GM20000 (cell line): ENCODE data around the gene TEK.
"Not testable (repeated sequence)": the region's sequence is repeated elsewhere in the genome, so short reads cannot be mapped to it uniquely, and the experiment has no call there.

Source experiments
- DNase-seq: peaks from one replicate; pipeline ENCODE4 v3.0.0; 2012; ENCODE audit warnings: low spot score
- CTCF ChIP-seq: IDR thresholded peaks from 2 replicates; pipeline ENCODE4 v1.5.1; 2012; ENCODE audit warnings: mild to moderate bottlenecking, control low read depth; ENCODE audit errors: extremely low read depth, missing control alignments

TEK gene

DNA sequence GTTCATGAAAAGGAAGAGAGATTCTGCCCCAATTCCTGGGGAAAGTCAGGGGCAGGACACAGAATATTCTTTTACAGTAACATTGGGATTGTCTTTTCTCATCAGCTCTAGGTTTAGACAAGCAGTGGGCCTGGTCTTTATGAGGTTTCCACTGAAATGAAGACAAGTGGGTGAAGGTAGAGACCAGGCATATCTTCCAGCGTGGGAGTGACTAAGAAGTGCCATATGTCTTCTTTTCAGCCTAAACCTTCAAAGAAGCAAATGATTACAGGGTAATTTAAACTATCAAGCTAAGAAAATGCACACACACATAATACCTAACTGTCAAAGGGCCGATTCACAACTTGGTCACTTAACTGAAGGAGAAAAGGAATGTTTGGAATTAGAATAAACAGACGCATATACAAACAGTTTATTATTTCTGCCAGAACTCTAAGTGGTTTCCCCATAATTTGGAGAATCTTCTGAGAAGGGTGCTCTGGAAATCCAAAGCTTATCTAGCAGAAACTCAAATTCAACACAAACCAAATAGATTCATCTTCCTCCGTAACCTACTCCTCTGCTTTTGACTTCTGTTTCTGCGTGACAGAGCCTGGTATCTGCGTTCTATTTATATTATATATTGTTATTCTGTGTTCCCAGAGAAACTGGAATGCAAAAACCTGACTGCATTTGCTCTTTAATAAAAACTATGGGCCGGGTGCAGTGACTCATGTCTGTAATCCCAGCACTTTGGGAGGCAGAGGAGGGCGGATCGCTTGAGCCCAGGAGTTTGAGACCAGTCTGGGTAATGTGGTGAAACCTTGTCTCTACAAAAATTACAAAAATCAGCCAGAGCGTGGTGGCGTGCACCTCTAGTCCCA is 22.0 kb upstream of the TEK start:
- no peak for TF ChIP-seq CTCF
- DNase-seq = no peak

DNA sequence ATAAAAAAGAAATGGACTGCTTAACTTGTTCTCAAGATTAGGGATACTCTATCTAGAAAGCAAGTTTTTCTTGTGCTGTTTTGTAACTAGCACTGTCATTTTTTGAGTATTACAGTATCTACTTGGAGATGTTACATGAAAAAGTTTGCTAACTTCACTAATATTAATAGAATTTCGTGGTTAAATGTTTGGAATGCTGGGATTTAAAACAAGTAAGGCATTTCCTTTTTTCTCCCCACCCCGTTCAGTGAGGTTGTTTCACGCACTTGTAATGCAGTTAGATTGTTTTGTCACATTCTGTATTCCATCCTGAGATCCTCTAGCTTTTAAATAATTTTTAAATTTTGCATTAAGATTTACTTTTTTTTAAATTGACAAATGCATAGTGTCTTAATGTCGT is 20.0 kb upstream of the TEK start:
- TF ChIP-seq CTCF = no peak
- no peak for DNase-seq

- no peak for TF ChIP-seq CTCF
- DNase-seq = no peak
Measured at GRCh38 chr9:27089706-27090105, 19.3 kb upstream of the TEK start.

GRCh38 chr9:27090231-27090630 is 18.8 kb upstream of the TEK start:
- DNase-seq = no peak
- no peak for TF ChIP-seq CTCF

- TF ChIP-seq CTCF = no peak
- no peak for DNase-seq
Measured at GRCh38 chr9:27090711-27091110, 18.3 kb upstream of the TEK start.

- not testable (repeated sequence) for DNase-seq
Measured at GRCh38 chr9:27092496-27092895, 16.5 kb upstream of the TEK start.

DNA sequence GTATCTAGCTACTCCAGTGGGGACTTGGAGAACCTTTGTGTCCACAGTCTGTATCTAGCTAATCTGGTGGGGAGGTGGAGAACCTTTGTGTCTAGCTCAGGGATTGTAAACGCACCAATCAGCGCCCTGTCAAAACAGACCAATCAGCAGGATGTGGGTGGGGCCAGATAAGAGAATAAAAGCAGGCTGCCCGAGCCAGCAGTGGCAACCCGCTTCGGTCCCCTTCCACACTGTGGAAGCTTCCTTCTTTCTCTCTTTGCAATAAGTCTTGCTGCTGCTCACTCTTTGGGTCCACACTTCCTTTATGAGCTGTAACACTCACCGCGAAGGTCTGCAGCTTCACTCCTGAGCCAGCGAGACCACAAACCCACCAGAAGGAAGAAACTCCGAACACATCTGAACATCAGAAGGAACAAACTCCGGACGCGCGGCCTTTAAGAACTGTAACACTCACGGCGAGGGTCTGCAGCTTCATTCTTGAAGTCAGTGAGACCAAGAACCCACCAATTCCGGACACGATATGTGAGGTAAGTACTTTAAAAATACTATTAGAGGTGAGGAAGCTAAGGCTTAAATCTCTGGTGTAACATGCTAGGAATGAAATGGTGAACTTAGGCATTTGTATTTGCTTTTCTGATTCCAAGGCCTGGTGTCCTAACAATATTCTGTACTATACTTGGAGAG is 15.5 kb upstream of the TEK start:
- DNase-seq = not testable (repeated sequence)

- DNase-seq = no peak
- TF ChIP-seq CTCF = no peak
Measured at GRCh38 chr9:27094640-27095298, 14.3 kb upstream of the TEK start.
